Stimulated activated naive CD8-positive, alpha-beta T cell treated with anti-CD3 and anti-CD28 coated beads, Interleukin-15, Interleukin-2, amounts not matched to agents 100 ng/mL and 50 ng/mL, for 24 hours (primary cell): Measurements from ENCODE around the gene ITGAE.
"Not testable (repeated sequence)": the region's sequence is repeated elsewhere in the genome, so short reads cannot be mapped to it uniquely, and the experiment has no call there.

ENCODE experiments used
- H3K27ac Mint-ChIP-seq: one replicate; pipeline ENCODE4 v1.8.0; 2021; ENCODE audit warnings: mild to moderate bottlenecking, mixed read lengths
- H3K27me3 Mint-ChIP-seq: one replicate; pipeline ENCODE4 v1.8.0; 2021; ENCODE audit warnings: mixed read lengths
- H3K36me3 Mint-ChIP-seq: one replicate; pipeline ENCODE4 v1.8.0; 2021; ENCODE audit warnings: low read depth, mixed read lengths
- H3K4me1 Mint-ChIP-seq: one replicate; pipeline ENCODE4 v1.8.0; 2021; ENCODE audit warnings: low read depth, mixed read lengths
- H3K4me3 Mint-ChIP-seq: one replicate; pipeline ENCODE4 v1.8.0; 2021; ENCODE audit warnings: mild to moderate bottlenecking, mixed read lengths
- H3K9me3 Mint-ChIP-seq: one replicate; pipeline ENCODE4 v1.8.0; 2021; ENCODE audit warnings: mixed read lengths

ITGAE gene

GRCh38 chr17:3747805-3748204 lies 53.2 kb downstream of the ITGAE start:
- no peak overlapping the region for H3K27ac Mint-ChIP-seq

DNA sequence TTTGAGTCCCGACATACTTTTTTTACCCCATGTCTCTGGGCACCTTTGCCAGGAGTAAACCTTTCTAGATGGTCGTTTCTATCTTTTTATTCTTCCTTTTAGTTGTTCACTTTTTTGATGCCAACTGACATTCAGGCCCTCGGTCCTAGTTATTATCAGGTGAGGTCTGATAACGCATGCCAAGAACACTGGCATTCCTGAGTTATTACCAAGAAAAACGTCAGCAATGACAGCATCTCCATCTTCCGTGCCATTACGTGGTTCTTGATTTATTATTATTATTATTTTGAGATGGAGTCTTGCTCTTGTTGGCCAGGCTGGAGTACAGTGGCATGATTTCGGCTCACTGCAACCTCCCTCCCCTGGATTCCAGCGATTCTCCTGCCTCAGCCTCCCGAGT lies 55.9 kb downstream of the ITGAE start:
- Mint-ChIP-seq H3K4me1 (peaks cover 25% of the 10 kb centered on the region), H3K27ac (no peak overlapping the region), H3K4me3 (no peak overlapping the region)

More at GRCh38 chr17:3747805-3748204, 53.2 kb downstream of the ITGAE start:
- H3K36me3 Mint-ChIP-seq: no peaks in the 10 kb centered on the region
- H3K9me3 Mint-ChIP-seq: no peaks in the 10 kb centered on the region
- H3K27me3 Mint-ChIP-seq: no peaks in the 10 kb centered on the region
- H3K4me3 Mint-ChIP-seq: no peak overlapping the region
- H3K4me1 Mint-ChIP-seq: peaks cover 20% of the 10 kb centered on the region

DNA sequence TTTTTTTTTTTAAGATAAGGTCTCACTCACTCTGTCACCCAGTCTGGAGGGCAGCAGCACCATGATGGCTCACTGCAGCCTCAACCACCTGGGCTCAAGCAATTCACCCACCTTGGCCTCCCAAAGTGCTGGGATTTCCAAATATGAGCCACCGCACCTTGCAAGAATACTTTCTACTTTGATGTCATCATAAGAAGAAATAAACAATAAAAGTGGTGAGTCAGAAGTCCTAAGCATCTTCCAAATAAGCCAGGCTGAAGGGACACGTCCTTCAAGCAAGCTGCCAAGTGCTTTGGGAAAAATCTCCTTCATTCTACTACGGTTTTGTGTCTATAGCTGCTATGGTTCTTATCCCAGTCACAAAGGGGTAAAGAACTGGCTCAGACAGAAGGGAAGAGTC lies 57.0 kb downstream of the ITGAE start:
- peaks cover 4% of the 10 kb centered on the region for H3K27me3 Mint-ChIP-seq
- H3K4me3 Mint-ChIP-seq: no peak overlapping the region
- no peaks in the 10 kb centered on the region for H3K36me3 Mint-ChIP-seq
- H3K4me1 Mint-ChIP-seq: peaks cover 35% of the 10 kb centered on the region
- no peaks in the 10 kb centered on the region for H3K9me3 Mint-ChIP-seq
- no peak overlapping the region for H3K27ac Mint-ChIP-seq

More for the DNA sequence above, 55.9 kb downstream of the ITGAE start:
- Mint-ChIP-seq H3K27me3 (no peaks in the 10 kb centered on the region), H3K36me3 (no peaks in the 10 kb centered on the region), H3K9me3 (no peaks in the 10 kb centered on the region)

- no peaks in the 10 kb centered on the region for H3K9me3 Mint-ChIP-seq
- no peaks in the 10 kb centered on the region for H3K36me3 Mint-ChIP-seq
- H3K27me3 Mint-ChIP-seq: peaks cover 8% of the 10 kb centered on the region
- H3K27ac Mint-ChIP-seq: peak overlapping the region; percentile 79
- H3K4me3 Mint-ChIP-seq: peak overlapping the region; percentile 43
- peaks cover 42% of the 10 kb centered on the region for H3K4me1 Mint-ChIP-seq
Observed at GRCh38 chr17:3740611-3741073, 60.3 kb downstream of the ITGAE start.

- no peaks in the 10 kb centered on the region for H3K36me3 Mint-ChIP-seq
- peak overlapping the region; percentile 59 for H3K27ac Mint-ChIP-seq
- H3K4me3 Mint-ChIP-seq: no peak overlapping the region
- no peaks in the 10 kb centered on the region for H3K9me3 Mint-ChIP-seq
- peaks cover 8% of the 10 kb centered on the region for H3K27me3 Mint-ChIP-seq
- peaks cover 42% of the 10 kb centered on the region for H3K4me1 Mint-ChIP-seq
Observed at GRCh38 chr17:3739422-3740124, 61.4 kb downstream of the ITGAE start.

- peaks cover 8% of the 10 kb centered on the region for H3K27me3 Mint-ChIP-seq
- H3K36me3 Mint-ChIP-seq: no peaks in the 10 kb centered on the region
- no peaks in the 10 kb centered on the region for H3K9me3 Mint-ChIP-seq
- H3K27ac Mint-ChIP-seq: peak overlapping the region; percentile 59
- peaks cover 42% of the 10 kb centered on the region for H3K4me1 Mint-ChIP-seq
- H3K4me3 Mint-ChIP-seq: no peak overlapping the region
Observed at GRCh38 chr17:3738562-3739295, 62.3 kb downstream of the ITGAE start.

- Mint-ChIP-seq H3K27ac (no peak overlapping the region), H3K36me3 (no peaks in the 10 kb centered on the region), H3K4me1 (peaks cover 31% of the 10 kb centered on the region), H3K27me3 (peaks cover 8% of the 10 kb centered on the region), H3K4me3 (no peak overlapping the region), H3K9me3 (no peaks in the 10 kb centered on the region)
Observed at GRCh38 chr17:3735515-3735914, 65.5 kb downstream of the ITGAE start.

DNA sequence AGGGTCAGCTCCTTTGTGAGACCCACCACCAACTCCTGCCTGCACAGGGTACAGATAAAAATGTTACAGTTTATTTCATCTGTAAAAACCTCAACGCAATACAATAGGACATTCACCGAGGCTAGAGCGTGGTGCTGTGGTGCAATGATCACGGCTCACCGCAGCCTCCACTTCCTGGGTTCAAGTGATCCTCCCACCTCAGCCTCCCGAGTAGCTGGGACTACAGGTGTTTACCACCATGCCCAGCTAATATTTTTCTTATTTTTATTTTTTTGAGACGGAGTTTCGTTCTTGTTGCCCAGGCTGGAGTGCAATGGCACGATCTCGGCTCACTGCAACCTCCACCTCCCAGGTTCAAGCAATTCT lies 66.1 kb downstream of the ITGAE start:
- not testable (repeated sequence) for H3K27me3 Mint-ChIP-seq, H3K4me3 Mint-ChIP-seq, H3K36me3 Mint-ChIP-seq, H3K9me3 Mint-ChIP-seq, H3K27ac Mint-ChIP-seq
- peaks cover 25% of the 10 kb centered on the region for H3K4me1 Mint-ChIP-seq

GRCh38 chr17:3732210-3732621 lies 68.8 kb downstream of the ITGAE start:
- H3K4me1 Mint-ChIP-seq: peaks cover 4% of the 10 kb centered on the region
- H3K4me3 Mint-ChIP-seq: no peak overlapping the region
- peaks cover 4% of the 10 kb centered on the region for H3K27me3 Mint-ChIP-seq
- H3K9me3 Mint-ChIP-seq: no peaks in the 10 kb centered on the region
- peaks cover 12% of the 10 kb centered on the region for H3K36me3 Mint-ChIP-seq
- no peak overlapping the region for H3K27ac Mint-ChIP-seq

- no peaks in the 10 kb centered on the region for H3K27me3 Mint-ChIP-seq
- H3K9me3 Mint-ChIP-seq: no peaks in the 10 kb centered on the region
- H3K4me1 Mint-ChIP-seq: peaks cover 12% of the 10 kb centered on the region
- H3K27ac Mint-ChIP-seq: no peak overlapping the region
- no peak overlapping the region for H3K4me3 Mint-ChIP-seq
- H3K36me3 Mint-ChIP-seq: peaks cover 21% of the 10 kb centered on the region
Observed at GRCh38 chr17:3730881-3731429, 70.0 kb downstream of the ITGAE start.

DNA sequence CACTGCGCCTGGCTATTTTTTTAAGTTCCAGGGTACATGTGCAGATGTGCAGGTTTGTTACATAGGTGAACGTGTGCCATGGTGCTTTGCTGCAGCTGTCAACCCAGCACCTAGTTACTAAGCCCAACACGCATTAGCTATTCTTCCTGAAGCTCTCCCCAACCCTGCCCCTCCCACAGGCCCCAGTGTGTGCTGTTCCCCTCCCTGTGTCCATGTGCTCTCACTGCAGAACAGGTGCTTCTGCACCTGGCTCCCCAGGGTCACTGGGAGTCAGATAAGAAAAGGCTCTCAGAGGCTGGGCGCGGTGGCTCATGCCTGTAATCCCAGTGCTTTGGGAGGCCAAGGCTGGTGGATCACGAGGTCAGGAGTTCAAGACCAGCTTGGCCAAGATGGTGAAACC lies 71.1 kb downstream of the ITGAE start:
- Mint-ChIP-seq H3K27me3 (no peaks in the 10 kb centered on the region), H3K36me3 (peaks cover 32% of the 10 kb centered on the region), H3K9me3 (no peaks in the 10 kb centered on the region), H3K4me1 (peaks cover 22% of the 10 kb centered on the region), H3K27ac (no peak overlapping the region), H3K4me3 (no peak overlapping the region)

GRCh38 chr17:3728099-3728498 lies 72.9 kb downstream of the ITGAE start:
- H3K9me3 Mint-ChIP-seq, H3K27ac Mint-ChIP-seq, H3K4me3 Mint-ChIP-seq, H3K27me3 Mint-ChIP-seq: not testable (repeated sequence)
- H3K4me1 Mint-ChIP-seq: peaks cover 30% of the 10 kb centered on the region
- peaks cover 38% of the 10 kb centered on the region for H3K36me3 Mint-ChIP-seq

- no peaks in the 10 kb centered on the region for H3K9me3 Mint-ChIP-seq
- peak overlapping the region; percentile 40 for H3K4me3 Mint-ChIP-seq
- peaks cover 38% of the 10 kb centered on the region for H3K4me1 Mint-ChIP-seq
- peak overlapping the region; percentile 55 for H3K27ac Mint-ChIP-seq
- H3K27me3 Mint-ChIP-seq: no peaks in the 10 kb centered on the region
- peaks cover 45% of the 10 kb centered on the region for H3K36me3 Mint-ChIP-seq
Observed at GRCh38 chr17:3727041-3727440, 73.9 kb downstream of the ITGAE start.

GRCh38 chr17:3724378-3725077 lies 76.5 kb downstream of the ITGAE start:
- Mint-ChIP-seq H3K4me1 (peaks cover 61% of the 10 kb centered on the region), H3K27ac (peak overlapping the region; percentile 78), H3K4me3 (peak overlapping the region; percentile 95), H3K27me3 (no peaks in the 10 kb centered on the region), H3K36me3 (peaks cover 58% of the 10 kb centered on the region), H3K9me3 (no peaks in the 10 kb centered on the region)
